ENCODE measurements around the gene RFC3. TPM values are rescaled to one million over a fixed set of nuclear protein-coding genes. Genes with fewer than 3 reads are reported as not detected.

RFC3 gene
- polyA plus RNA-seq, 4 donors = 1.8 to 14.5 (median 7.5) TPM

GRCh38 chr13:33784738-33785137 lies 33.2 kb upstream of the RFC3 start:
- Histone ChIP-seq H3K36me3 (ENCODE audit: control insufficient read depth in 3 of 3, insufficient read depth in 2 of 3, low read depth in 1 of 3, low read length in 3 of 3) (no peaks in the 10 kb centered on the region), H3K27me3 (ENCODE audit: control insufficient read depth in 3 of 3, insufficient read depth in 3 of 3, low read length in 3 of 3) (no peaks in the 10 kb centered on the region), H3K4me1 (ENCODE audit: control insufficient read depth in 3 of 3, insufficient read depth in 2 of 3, low read depth in 1 of 3, low read length in 2 of 3) (peaks cover 0 to 4% (median 0%) of the 10 kb centered on the region in 3 donors), H3K27ac (ENCODE audit: low read depth in 1 of 3, low read length in 2 of 3) (no peak overlapping the region), H3K4me3 (ENCODE audit: low read depth in 1 of 3, low read length in 3 of 3) (no peak overlapping the region), H3K9me3 (ENCODE audit: control insufficient read depth in 2 of 2, insufficient read depth in 1 of 2, low read depth in 1 of 2, low read length in 1 of 2) (peaks cover 0 to 4% of the 10 kb centered on the region in 2 donors)
- FAIRE-seq (no peak), DNase-seq (no peak)
- WGBS, 3 donors = 92 to 100% (median 97%) methylated on average over 1 of the region's 1 CpG

- no peak for DNase-seq
- Histone ChIP-seq H3K36me3 (ENCODE audit: control insufficient read depth in 3 of 3, insufficient read depth in 2 of 3, low read depth in 1 of 3, low read length in 3 of 3) (no peaks in the 10 kb centered on the region), H3K4me1 (ENCODE audit: control insufficient read depth in 3 of 3, insufficient read depth in 2 of 3, low read depth in 1 of 3, low read length in 2 of 3) (peaks cover 0 to 4% (median 0%) of the 10 kb centered on the region in 3 donors), H3K27me3 (ENCODE audit: control insufficient read depth in 3 of 3, insufficient read depth in 3 of 3, low read length in 3 of 3) (no peaks in the 10 kb centered on the region), H3K27ac (ENCODE audit: low read depth in 1 of 3, low read length in 2 of 3) (no peak overlapping the region), H3K9me3 (ENCODE audit: control insufficient read depth in 2 of 2, insufficient read depth in 1 of 2, low read depth in 1 of 2, low read length in 1 of 2) (peaks cover 0 to 4% of the 10 kb centered on the region in 2 donors), H3K4me3 (ENCODE audit: low read depth in 1 of 3, low read length in 3 of 3) (no peak overlapping the region)
- 87 to 89% (median 88%) methylated on average over 1 of the region's 1 CpG for WGBS, 3 donors
- FAIRE-seq = no peak
Measured at GRCh38 chr13:33785384-33785783, 32.6 kb upstream of the RFC3 start.

DNA sequence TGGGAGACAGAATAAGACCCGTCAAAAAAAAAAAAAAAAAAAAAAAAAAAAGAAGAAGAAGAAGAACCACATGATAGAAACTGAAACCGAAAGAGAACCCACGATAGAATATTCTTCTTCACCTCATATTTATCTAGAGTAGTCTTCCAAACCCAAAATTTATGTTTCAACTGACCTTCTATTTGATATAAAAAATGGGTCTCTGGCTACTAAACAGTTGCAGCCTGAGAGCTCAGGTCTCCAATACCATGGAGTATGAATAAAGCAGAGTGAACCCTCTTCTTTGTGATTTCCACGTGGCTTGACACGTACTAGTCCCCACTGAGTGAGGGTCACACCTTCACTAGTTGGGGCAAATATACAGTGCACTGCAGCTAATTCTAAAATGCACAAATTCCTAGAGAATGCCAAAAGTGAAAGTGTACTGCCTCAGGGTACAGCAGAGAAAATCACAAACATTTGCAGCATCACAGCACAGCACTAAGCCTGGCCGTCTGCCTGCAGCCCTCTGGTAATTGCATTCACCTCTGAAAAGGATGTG lies 30.8 kb upstream of the RFC3 start:
- Histone ChIP-seq H3K4me3 (ENCODE audit: low read depth in 1 of 3, low read length in 3 of 3) (peak overlapping the region in 1 of 3 donors; percentile 44), H3K9me3 (ENCODE audit: control insufficient read depth in 2 of 2, insufficient read depth in 1 of 2, low read depth in 1 of 2, low read length in 1 of 2) (no peaks in the 10 kb centered on the region), H3K36me3 (ENCODE audit: control insufficient read depth in 3 of 3, insufficient read depth in 2 of 3, low read depth in 1 of 3, low read length in 3 of 3) (no peaks in the 10 kb centered on the region), H3K4me1 (ENCODE audit: control insufficient read depth in 3 of 3, insufficient read depth in 2 of 3, low read depth in 1 of 3, low read length in 2 of 3) (peaks cover 0 to 4% (median 0%) of the 10 kb centered on the region in 3 donors), H3K27me3 (ENCODE audit: control insufficient read depth in 3 of 3, insufficient read depth in 3 of 3, low read length in 3 of 3) (no peaks in the 10 kb centered on the region), H3K27ac (ENCODE audit: low read depth in 1 of 3, low read length in 2 of 3) (peak overlapping the region in 1 of 3 donors; percentile 5)
- WGBS, 3 donors = 21 to 33% (median 21%) methylated on average over 6 of the region's 6 CpGs
- DNase-seq = peak in 1 of 2 donors; percentile 15
- FAIRE-seq = no peak

GRCh38 chr13:33789066-33789606 lies 28.8 kb upstream of the RFC3 start:
- H3K9me3 ChIP-seq (ENCODE audit: control insufficient read depth in 2 of 2, insufficient read depth in 1 of 2, low read depth in 1 of 2, low read length in 1 of 2) = no peaks in the 10 kb centered on the region
- H3K4me1 ChIP-seq (ENCODE audit: control insufficient read depth in 3 of 3, insufficient read depth in 2 of 3, low read depth in 1 of 3, low read length in 2 of 3) = peaks cover 0 to 4% (median 0%) of the 10 kb centered on the region in 3 donors
- WGBS, 3 donors = 76 to 94% (median 80%) methylated on average over 1 of the region's 1 CpG
- DNase-seq (no peak), FAIRE-seq (no peak)
- no peaks in the 10 kb centered on the region for H3K36me3 ChIP-seq (ENCODE audit: control insufficient read depth in 3 of 3, insufficient read depth in 2 of 3, low read depth in 1 of 3, low read length in 3 of 3)
- H3K27ac ChIP-seq (ENCODE audit: low read depth in 1 of 3, low read length in 2 of 3) = no peak overlapping the region
- no peaks in the 10 kb centered on the region for H3K27me3 ChIP-seq (ENCODE audit: control insufficient read depth in 3 of 3, insufficient read depth in 3 of 3, low read length in 3 of 3)
- H3K4me3 ChIP-seq (ENCODE audit: low read depth in 1 of 3, low read length in 3 of 3) = no peak overlapping the region

GRCh38 chr13:33789739-33790138 lies 28.2 kb upstream of the RFC3 start:
- DNase-seq (no peak), FAIRE-seq (no peak)
- H3K4me3 ChIP-seq (ENCODE audit: low read depth in 1 of 3, low read length in 3 of 3) = no peak overlapping the region
- peaks cover 0 to 4% (median 0%) of the 10 kb centered on the region in 3 donors for H3K4me1 ChIP-seq (ENCODE audit: control insufficient read depth in 3 of 3, insufficient read depth in 2 of 3, low read depth in 1 of 3, low read length in 2 of 3)
- no peaks in the 10 kb centered on the region for H3K36me3 ChIP-seq (ENCODE audit: control insufficient read depth in 3 of 3, insufficient read depth in 2 of 3, low read depth in 1 of 3, low read length in 3 of 3)
- 43 to 59% (median 51%) methylated on average over 4 of the region's 4 CpGs for WGBS, 3 donors
- H3K9me3 ChIP-seq (ENCODE audit: control insufficient read depth in 2 of 2, insufficient read depth in 1 of 2, low read depth in 1 of 2, low read length in 1 of 2) = no peaks in the 10 kb centered on the region
- no peaks in the 10 kb centered on the region for H3K27me3 ChIP-seq (ENCODE audit: control insufficient read depth in 3 of 3, insufficient read depth in 3 of 3, low read length in 3 of 3)
- H3K27ac ChIP-seq (ENCODE audit: low read depth in 1 of 3, low read length in 2 of 3) = no peak overlapping the region

- H3K27ac ChIP-seq (ENCODE audit: low read depth in 1 of 3, low read length in 2 of 3) = no peak overlapping the region
- no peak overlapping the region for H3K4me3 ChIP-seq (ENCODE audit: low read depth in 1 of 3, low read length in 3 of 3)
- FAIRE-seq = no peak
- H3K4me1 ChIP-seq (ENCODE audit: control insufficient read depth in 3 of 3, insufficient read depth in 2 of 3, low read depth in 1 of 3, low read length in 2 of 3) = no peaks in the 10 kb centered on the region
- H3K36me3 ChIP-seq (ENCODE audit: control insufficient read depth in 3 of 3, insufficient read depth in 2 of 3, low read depth in 1 of 3, low read length in 3 of 3) = no peaks in the 10 kb centered on the region
- H3K9me3 ChIP-seq (ENCODE audit: control insufficient read depth in 2 of 2, insufficient read depth in 1 of 2, low read depth in 1 of 2, low read length in 1 of 2) = no peaks in the 10 kb centered on the region
- no peak for DNase-seq
- no peaks in the 10 kb centered on the region for H3K27me3 ChIP-seq (ENCODE audit: control insufficient read depth in 3 of 3, insufficient read depth in 3 of 3, low read length in 3 of 3)
Measured at GRCh38 chr13:33793726-33794125, 24.2 kb upstream of the RFC3 start.

- Histone ChIP-seq H3K36me3 (ENCODE audit: control insufficient read depth in 3 of 3, insufficient read depth in 2 of 3, low read depth in 1 of 3, low read length in 3 of 3) (no peaks in the 10 kb centered on the region), H3K9me3 (ENCODE audit: control insufficient read depth in 2 of 2, insufficient read depth in 1 of 2, low read depth in 1 of 2, low read length in 1 of 2) (no peaks in the 10 kb centered on the region), H3K27ac (ENCODE audit: low read depth in 1 of 3, low read length in 2 of 3) (no peak overlapping the region), H3K27me3 (ENCODE audit: control insufficient read depth in 3 of 3, insufficient read depth in 3 of 3, low read length in 3 of 3) (no peaks in the 10 kb centered on the region), H3K4me3 (ENCODE audit: low read depth in 1 of 3, low read length in 3 of 3) (no peak overlapping the region), H3K4me1 (ENCODE audit: control insufficient read depth in 3 of 3, insufficient read depth in 2 of 3, low read depth in 1 of 3, low read length in 2 of 3) (no peaks in the 10 kb centered on the region)
- FAIRE-seq = no peak
- DNase-seq = no peak
- 49 to 71% (median 55%) methylated on average over 4 of the region's 4 CpGs for WGBS, 3 donors
Measured at GRCh38 chr13:33794576-33794975, 23.4 kb upstream of the RFC3 start.

GRCh38 chr13:33796095-33796494 lies 21.9 kb upstream of the RFC3 start:
- H3K4me1 ChIP-seq (ENCODE audit: control insufficient read depth in 3 of 3, insufficient read depth in 2 of 3, low read depth in 1 of 3, low read length in 2 of 3) = no peaks in the 10 kb centered on the region
- FAIRE-seq = no peak
- H3K4me3 ChIP-seq (ENCODE audit: low read depth in 1 of 3, low read length in 3 of 3) = no peak overlapping the region
- H3K27me3 ChIP-seq (ENCODE audit: control insufficient read depth in 3 of 3, insufficient read depth in 3 of 3, low read length in 3 of 3) = no peaks in the 10 kb centered on the region
- 69 to 80% (median 80%) methylated on average over 4 of the region's 4 CpGs for WGBS, 3 donors
- no peak overlapping the region for H3K27ac ChIP-seq (ENCODE audit: low read depth in 1 of 3, low read length in 2 of 3)
- no peak for DNase-seq
- H3K9me3 ChIP-seq (ENCODE audit: control insufficient read depth in 2 of 2, insufficient read depth in 1 of 2, low read depth in 1 of 2, low read length in 1 of 2) = no peaks in the 10 kb centered on the region
- no peaks in the 10 kb centered on the region for H3K36me3 ChIP-seq (ENCODE audit: control insufficient read depth in 3 of 3, insufficient read depth in 2 of 3, low read depth in 1 of 3, low read length in 3 of 3)

DNA sequence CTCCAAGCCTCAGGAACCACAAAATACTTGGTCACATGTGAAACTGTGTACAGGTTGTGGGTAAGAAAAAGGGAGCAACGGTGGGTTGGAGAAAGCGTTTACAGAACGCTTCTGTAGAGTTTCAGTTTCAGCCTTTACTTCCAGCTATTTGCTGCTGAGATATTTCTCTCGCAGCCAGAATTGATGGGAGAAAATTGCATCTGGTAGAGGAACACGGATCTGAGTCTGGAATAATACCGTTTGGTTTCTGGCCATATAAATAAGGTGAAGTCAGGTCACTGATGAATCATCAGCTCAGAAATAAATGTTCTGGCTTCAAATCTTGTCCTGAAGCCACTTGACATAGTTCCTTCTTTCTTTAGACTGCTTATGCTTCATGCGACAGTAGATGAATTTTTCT lies 20.3 kb upstream of the RFC3 start:
- 27 to 42% (median 32%) methylated on average over 7 of the region's 7 CpGs for WGBS, 3 donors
- no peaks in the 10 kb centered on the region for H3K9me3 ChIP-seq (ENCODE audit: control insufficient read depth in 2 of 2, insufficient read depth in 1 of 2, low read depth in 1 of 2, low read length in 1 of 2)
- no peak overlapping the region for H3K4me3 ChIP-seq (ENCODE audit: low read depth in 1 of 3, low read length in 3 of 3)
- no peaks in the 10 kb centered on the region for H3K27me3 ChIP-seq (ENCODE audit: control insufficient read depth in 3 of 3, insufficient read depth in 3 of 3, low read length in 3 of 3)
- FAIRE-seq = no peak
- H3K4me1 ChIP-seq (ENCODE audit: control insufficient read depth in 3 of 3, insufficient read depth in 2 of 3, low read depth in 1 of 3, low read length in 2 of 3) = no peaks in the 10 kb centered on the region
- H3K36me3 ChIP-seq (ENCODE audit: control insufficient read depth in 3 of 3, insufficient read depth in 2 of 3, low read depth in 1 of 3, low read length in 3 of 3) = no peaks in the 10 kb centered on the region
- DNase-seq = no peak
- H3K27ac ChIP-seq (ENCODE audit: low read depth in 1 of 3, low read length in 2 of 3) = peak overlapping the region in 1 of 3 donors; percentile 27
